Measurements from ENCODE around the gene MYLIP.

The MYLIP gene

GRCh38 chr6:16177881-16178280 lies 49.0 kb downstream of the MYLIP start:
- DNase-seq: no peak

DNA sequence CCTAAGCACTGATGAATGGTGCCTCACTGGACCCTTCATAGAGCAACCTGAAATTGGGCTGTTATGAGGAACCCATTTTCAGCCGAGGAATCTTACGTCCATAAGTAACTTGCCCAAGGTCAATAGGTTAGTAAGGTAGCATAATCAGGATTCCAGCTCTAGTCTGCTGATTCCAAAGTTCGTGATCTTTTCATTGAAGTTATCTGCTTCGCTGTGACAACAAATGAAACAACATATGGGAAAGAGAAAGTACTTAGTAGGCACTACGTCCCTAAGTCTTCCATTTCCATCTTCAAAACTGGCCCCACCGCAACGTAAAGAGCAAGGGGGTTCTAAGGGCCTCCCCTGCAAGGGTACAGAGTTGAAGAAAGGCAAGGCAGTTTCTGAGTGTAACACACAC lies 49.5 kb downstream of the MYLIP start:
- no peak for DNase-seq

- DNase-seq: no peak
These were observed 50.2 kb downstream of the MYLIP start for GRCh38 chr6:16179063-16179462.

DNA sequence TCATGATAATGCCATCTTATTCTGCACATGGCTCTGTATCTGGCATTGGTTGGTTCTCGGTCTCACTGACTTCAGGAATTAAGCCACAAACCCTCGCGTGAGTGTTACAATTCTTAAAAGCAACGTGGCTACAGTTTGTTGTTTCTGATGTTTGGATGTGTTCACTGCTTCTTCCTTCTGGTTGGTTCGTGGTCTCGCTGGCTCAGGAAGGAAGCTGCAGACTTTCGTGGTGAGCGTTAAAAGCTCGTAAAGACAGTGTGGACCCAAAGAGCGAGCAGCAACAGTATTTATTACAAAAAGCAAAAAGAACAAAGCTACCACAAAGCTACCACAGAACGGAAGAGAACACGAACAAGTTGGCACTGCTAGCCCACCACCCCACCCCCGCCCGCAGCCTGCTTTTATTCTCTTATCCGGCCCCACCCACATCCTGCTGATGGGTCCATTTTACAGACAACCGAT lies 51.1 kb downstream of the MYLIP start:
- no peak for DNase-seq

DNA sequence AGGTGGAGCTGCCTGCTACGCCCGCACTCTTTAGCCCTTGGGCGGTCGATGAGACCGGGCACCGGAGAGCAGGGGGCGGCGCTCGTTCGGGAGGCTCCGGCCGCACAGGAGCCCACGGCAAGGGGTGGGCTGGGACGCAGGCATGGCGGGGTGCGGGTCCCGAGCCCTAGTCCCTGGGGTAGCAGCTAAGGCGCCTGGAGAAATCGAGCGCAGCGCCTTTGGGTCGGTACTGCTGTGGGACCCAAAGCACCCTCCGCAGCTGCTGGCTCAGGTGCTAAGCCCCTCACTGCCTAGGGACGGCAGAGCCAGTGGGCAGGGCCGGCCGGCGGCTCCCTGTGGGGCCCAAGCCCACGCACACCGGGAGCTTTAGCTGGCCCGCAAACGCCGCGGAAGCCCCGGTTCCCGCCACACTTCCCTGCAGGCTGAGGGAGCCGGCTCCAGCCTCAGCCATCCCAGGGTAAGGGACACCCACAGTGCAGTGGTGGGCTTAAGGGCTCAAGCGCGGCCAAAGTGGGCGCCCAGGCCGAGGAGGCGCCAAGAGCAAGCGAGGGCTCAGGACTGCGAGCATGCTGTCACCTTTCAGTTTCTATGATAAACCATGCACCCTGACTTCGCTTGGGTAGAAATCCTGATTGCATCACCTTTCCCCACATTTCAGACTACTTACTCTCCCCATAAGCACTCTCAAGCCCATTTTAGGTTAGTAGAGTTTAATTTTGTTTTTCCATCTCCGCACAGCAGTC lies 52.0 kb downstream of the MYLIP start:
- DNase-seq: no peak

DNA sequence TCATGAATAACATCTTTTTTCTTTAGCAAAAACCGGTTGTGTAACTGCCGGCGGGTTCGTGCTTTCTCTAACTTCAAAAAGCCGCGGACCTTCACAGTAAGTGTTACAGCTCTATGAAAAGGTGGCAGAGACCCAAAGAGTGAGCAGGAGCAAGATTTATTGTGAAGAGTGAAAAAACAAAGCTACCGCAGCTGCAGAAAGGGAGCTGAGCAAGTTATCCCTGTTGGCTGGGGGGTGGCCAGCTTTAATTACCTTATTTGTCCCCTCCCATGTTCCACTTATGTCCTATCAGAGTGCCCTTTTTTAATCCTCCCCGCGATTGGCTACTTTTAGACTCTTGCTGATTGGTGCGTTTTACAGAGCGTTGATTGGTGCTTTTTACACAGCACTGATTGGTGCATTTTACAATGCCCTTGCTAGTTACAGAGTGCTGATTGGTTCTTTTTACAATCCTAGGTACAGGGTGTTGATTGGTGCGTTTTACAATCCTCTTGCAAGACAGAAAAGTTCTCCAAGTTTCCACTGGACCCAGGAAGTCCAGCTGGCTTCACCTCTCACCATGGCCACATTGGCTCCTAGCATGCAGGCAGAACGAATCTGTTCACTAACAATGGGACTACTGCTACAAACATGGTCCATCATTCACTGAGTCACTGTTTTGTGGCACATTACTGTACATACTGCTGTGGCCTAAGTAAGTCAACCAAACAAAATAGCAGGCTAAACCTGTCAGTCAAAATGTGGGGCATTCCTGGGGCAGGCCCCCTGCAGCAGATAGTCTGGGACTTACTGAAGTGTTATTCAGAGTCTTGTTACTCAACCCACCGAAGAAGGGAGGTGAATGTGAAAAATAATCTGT lies 52.8 kb downstream of the MYLIP start:
- no peak for DNase-seq

DNA sequence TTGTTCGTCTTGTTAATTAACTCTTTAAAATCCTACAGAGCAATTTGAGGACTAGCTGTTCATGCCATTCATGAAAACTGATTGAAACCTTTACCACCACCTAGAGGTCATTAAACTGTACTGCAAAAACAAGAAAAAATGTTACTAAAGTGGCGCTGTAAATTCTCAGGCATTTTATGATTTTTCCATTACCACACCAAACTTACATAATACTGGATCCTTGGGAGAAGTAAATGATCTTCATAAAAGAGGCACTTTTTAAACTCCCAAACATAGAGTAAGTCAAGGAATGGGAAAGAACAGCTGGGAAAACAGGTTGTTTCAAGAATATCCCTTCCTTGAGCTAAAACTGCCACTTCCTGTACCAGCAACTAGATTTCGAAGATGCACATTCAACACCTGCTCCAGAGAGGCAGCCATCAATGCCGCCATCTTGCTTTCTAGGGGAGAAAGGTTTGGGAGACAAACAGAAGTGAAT lies 54.3 kb downstream of the MYLIP start:
- DNase-seq: no peak

DNA sequence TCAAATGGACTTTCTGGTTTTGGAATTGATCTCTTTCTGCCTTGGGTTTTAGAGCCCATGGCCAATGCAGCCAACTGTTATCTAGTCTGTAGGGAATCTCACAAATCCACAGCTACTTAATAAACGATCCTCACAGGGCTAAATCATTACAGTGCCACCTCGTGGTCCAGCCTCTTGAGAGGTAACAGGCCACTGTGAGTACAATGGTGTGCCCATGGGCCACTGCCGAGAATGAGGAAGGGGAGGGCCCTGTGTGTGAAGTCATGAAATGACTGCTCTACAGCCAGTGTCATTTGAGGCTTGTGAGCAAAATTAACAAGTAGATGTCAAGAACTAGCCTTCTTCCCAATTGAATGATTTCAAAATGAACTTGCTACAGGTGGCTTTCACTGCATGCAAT lies 55.2 kb downstream of the MYLIP start:
- DNase-seq: no peak

DNA sequence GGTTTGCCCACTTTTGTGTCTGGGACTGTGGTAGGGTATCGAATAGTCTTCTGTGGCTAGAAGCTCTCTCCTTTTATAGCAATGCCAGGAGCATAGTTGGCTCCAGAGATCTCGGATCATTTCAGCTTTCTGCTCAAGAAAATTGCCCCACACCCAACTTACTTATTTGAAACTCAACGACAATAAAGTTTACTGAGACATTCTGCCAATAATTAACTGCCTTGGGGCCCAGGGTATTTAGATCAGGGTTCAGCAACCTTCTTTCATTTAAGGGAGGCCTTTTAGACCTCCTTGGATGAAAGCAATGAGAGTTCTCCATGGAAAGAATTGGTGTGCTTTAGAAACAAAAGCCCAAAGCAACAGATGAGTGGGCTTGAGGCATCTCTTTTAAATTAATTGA lies 55.7 kb downstream of the MYLIP start:
- no peak for DNase-seq

GRCh38 chr6:16187176-16187575 lies 58.3 kb downstream of the MYLIP start:
- DNase-seq: no peak

- no peak for DNase-seq
These were observed 61.3 kb downstream of the MYLIP start for GRCh38 chr6:16190214-16190613.

- DNase-seq: no peak
These were observed 67.5 kb downstream of the MYLIP start for GRCh38 chr6:16196260-16196983.

DNA sequence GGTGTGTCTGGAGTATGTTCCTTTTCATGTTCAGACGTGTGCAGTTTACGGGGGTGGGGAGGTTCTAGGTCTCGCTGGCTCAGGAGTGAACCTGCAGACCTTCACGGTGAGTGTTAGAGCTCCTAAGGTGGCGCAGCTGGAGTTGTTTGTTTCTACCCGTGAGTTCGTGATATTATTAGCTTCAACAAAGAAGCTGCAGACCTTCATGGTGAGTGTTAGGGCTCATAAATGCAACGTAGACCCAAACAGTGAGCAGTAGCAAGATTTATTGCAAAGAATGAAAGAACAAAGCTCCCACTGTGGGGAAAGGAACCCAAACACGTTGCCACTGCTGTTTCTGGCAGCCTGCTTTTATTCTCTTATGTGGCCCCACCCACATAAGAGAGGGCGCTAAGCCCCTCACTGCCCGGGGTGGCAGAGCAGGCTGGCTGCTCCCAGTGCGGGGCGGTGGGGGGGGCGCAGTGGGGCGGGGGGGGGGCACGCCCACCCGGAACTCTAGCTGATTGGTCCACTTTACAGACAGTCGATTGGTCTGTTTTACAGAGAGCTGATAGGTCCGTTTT lies 68.2 kb downstream of the MYLIP start:
- DNase-seq: no peak

Measured in stimulated activated CD4-positive, alpha-beta T cell treated with anti-CD3 and anti-CD28 coated beads, Interleukin-4, amount 100 ng/mL, for 1 hour (primary cell).